K562 (cell line): Measurements from ENCODE around the gene SCAMP5. TPM values are rescaled to one million over a fixed set of nuclear protein-coding genes. Genes with fewer than 3 reads are reported as not detected.

ENCODE experiments used
- ARID2 ChIP-seq: fragments of 450-650 bp; IDR thresholded peaks from 2 replicates; pipeline ENCODE4 v1.6.1; 2017; ENCODE audit warnings: antibody characterized with exemption, mild to moderate bottlenecking
- EGR1 ChIP-seq: fragments of 450-650 bp; conservative IDR thresholded peaks from 2 replicates; pipeline ENCODE4 v1.6.1; 2017; ENCODE audit warnings: mild to moderate bottlenecking
- IRF9 ChIP-seq: fragments of 450-650 bp; IDR thresholded peaks from 2 replicates; pipeline ENCODE4 v1.6.1; 2016; ENCODE audit warnings: missing biosample characterization, missing genetic modification characterization
- PCBP1 ChIP-seq: fragments of 200-400 bp; formaldehyde crosslinking; IDR thresholded peaks from 2 replicates; pipeline ENCODE4 v1.6.1; 2018; ENCODE audit warnings: mild to moderate bottlenecking, low read depth, low read length; ENCODE audit not compliant: poor library complexity, severe bottlenecking
- RBM22 ChIP-seq: fragments of 200-400 bp; formaldehyde crosslinking; IDR thresholded peaks from 2 replicates; pipeline ENCODE4 v1.6.1; 2018; ENCODE audit warnings: low read length, low read depth; ENCODE audit not compliant: poor library complexity, severe bottlenecking
- THAP12 ChIP-seq: fragments of 250-450 bp; sonication (Bioruptor Pico); IDR thresholded peaks from 2 replicates; pipeline ENCODE4 v1.9.0; 2021; ENCODE audit warnings: mild to moderate bottlenecking, inconsistent platforms
- THRAP3 ChIP-seq: fragments of 450-650 bp; IDR thresholded peaks from 2 replicates; pipeline ENCODE4 v1.6.1; 2016; ENCODE audit warnings: mild to moderate bottlenecking, inconsistent platforms, borderline replicate concordance
- ZNF444 ChIP-seq: fragments of 250-450 bp; sonication (Bioruptor Pico); IDR thresholded peaks from 2 replicates; pipeline ENCODE4 v1.4.0; 2020; ENCODE audit warnings: mild to moderate bottlenecking, moderate library complexity
- polyA plus RNA-seq, 8 experiments: library from polyadenylated mRNA; depleted of rRNA in 4 of 8; stranded (reverse) in 5 of 8; unstranded in 3 of 8; fragments of >200 nt; fragmentation: Nextera tagmentation in 2 of 8; fragmentation: Illumina TruSeq in 1 of 8; extraction: Ambion mirVana in 2 of 8; extraction: Trizol in 1 of 8; gene quantifications; 2 replicates each; pipeline versions ENCODE4 v1.2.1 to v1.2.3, GENCODE V29; 2011 to 2014; ENCODE audit warnings: inconsistent platforms in 1 of 8, missing spikeins in 1 of 8
- total RNA-seq, 7 experiments: library from RNA; depleted of rRNA in 6 of 7; stranded (reverse); fragments of >200 nt in 6 of 7; fragmentation: Illumina TruSeq in 2 of 7; extraction: Trizol in 2 of 7; gene quantifications; 2 replicates each; pipeline versions ENCODE4 v1.2.1 to v1.2.3, GENCODE V29; 2011 to 2021; ENCODE audit warnings: low replicate concordance in 1 of 7
- TF ChIP-seq, protein P1 (sequence below): fragments of 450-650 bp; formaldehyde crosslinking; IDR thresholded peaks from 2 replicates; pipeline ENCODE4 v1.4.0; 2022; ENCODE audit warnings: missing genetic modification characterization
- TF ChIP-seq, protein P2 (sequence below): fragments of 450-650 bp; IDR thresholded peaks from 2 replicates; pipeline ENCODE4 v1.6.1; 2016; ENCODE audit warnings: antibody characterized with exemption
- TF ChIP-seq, protein P3 (sequence below), 2 experiments: fragments of 450-650 bp in 1 of 2; sonication (generic) in 1 of 2; formaldehyde crosslinking in 1 of 2; IDR thresholded peaks; 2 replicates each; pipeline versions ENCODE4 v1.7.1 to v1.9.0; 2016 to 2022; ENCODE audit warnings: inconsistent platforms in 1 of 2, mild to moderate bottlenecking in 1 of 2, missing genetic modification reagents in 1 of 2

SCAMP5 gene
- total and polyA plus RNA-seq, 9 of the 15 experiments (the other 6 are each of a cell fraction or from before 2014, with no cell fraction given): 0.09 to 0.29 (median 0.19) TPM; not detected in 5

- TF ChIP-seq, protein P1, sequence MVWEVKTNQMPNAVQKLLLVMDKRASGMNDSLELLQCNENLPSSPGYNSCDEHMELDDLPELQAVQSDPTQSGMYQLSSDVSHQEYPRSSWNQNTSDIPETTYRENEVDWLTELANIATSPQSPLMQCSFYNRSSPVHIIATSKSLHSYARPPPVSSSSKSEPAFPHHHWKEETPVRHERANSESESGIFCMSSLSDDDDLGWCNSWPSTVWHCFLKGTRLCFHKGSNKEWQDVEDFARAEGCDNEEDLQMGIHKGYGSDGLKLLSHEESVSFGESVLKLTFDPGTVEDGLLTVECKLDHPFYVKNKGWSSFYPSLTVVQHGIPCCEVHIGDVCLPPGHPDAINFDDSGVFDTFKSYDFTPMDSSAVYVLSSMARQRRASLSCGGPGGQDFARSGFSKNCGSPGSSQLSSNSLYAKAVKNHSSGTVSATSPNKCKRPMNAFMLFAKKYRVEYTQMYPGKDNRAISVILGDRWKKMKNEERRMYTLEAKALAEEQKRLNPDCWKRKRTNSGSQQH (CRISPR knock-in tag): peak; percentile 93
- TF ChIP-seq EGR1 (peak; percentile 99), PCBP1 (no peak), IRF9 (tag) (peak; percentile 91), THRAP3 (no peak), THAP12 (CRISPR knock-in tag) (no peak), ZNF444 (CRISPR knock-in tag) (peak; percentile 80), ARID2 (no peak), RBM22 (no peak)
- TF ChIP-seq, protein P2, sequence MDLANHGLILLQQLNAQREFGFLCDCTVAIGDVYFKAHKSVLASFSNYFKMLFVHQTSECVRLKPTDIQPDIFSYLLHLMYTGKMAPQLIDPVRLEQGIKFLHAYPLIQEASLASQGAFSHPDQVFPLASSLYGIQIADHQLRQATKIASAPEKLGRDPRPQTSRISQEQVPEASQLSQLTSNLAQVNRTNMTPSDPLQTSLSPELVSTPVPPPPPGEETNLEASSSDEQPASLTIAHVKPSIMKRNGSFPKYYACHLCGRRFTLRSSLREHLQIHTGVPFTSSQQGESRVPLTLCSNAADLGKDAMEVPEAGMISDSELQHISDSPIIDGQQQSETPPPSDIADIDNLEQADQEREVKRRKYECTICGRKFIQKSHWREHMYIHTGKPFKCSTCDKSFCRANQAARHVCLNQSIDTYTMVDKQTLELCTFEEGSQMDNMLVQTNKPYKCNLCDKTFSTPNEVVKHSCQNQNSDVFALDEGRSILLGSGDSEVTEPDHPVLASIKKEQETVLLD: peak; percentile 80; the same call in 1 of the 2 replicates
- TF ChIP-seq, protein P3, sequence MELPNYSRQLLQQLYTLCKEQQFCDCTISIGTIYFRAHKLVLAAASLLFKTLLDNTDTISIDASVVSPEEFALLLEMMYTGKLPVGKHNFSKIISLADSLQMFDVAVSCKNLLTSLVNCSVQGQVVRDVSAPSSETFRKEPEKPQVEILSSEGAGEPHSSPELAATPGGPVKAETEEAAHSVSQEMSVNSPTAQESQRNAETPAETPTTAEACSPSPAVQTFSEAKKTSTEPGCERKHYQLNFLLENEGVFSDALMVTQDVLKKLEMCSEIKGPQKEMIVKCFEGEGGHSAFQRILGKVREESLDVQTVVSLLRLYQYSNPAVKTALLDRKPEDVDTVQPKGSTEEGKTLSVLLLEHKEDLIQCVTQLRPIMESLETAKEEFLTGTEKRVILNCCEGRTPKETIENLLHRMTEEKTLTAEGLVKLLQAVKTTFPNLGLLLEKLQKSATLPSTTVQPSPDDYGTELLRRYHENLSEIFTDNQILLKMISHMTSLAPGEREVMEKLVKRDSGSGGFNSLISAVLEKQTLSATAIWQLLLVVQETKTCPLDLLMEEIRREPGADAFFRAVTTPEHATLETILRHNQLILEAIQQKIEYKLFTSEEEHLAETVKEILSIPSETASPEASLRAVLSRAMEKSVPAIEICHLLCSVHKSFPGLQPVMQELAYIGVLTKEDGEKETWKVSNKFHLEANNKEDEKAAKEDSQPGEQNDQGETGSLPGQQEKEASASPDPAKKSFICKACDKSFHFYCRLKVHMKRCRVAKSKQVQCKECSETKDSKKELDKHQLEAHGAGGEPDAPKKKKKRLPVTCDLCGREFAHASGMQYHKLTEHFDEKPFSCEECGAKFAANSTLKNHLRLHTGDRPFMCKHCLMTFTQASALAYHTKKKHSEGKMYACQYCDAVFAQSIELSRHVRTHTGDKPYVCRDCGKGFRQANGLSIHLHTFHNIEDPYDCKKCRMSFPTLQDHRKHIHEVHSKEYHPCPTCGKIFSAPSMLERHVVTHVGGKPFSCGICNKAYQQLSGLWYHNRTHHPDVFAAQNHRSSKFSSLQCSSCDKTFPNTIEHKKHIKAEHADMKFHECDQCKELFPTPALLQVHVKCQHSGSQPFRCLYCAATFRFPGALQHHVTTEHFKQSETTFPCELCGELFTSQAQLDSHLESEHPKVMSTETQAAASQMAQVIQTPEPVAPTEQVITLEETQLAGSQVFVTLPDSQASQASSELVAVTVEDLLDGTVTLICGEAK (IDR thresholded peaks at IDR 0.05): no peak
- TF ChIP-seq, protein P3 (CRISPR knock-in tag; IDR thresholded peaks at IDR 0.05): no peak
These were observed 70.6 kb downstream of the SCAMP5 start (continued) for GRCh38 chr15:75065851-75066509.
